GM19328 (cell line): ENCODE measurements around the gene ODC1.
"Not testable (repeated sequence)": the region's sequence is repeated elsewhere in the genome, so short reads cannot be mapped to it uniquely, and the experiment has no call there.

ENCODE experiments used
- ATAC-seq: cut with Tn5 transposase; IDR thresholded peaks from one replicate; pipeline ENCODE4 v1.9.1; 2021; ENCODE audit warnings: mild to moderate bottlenecking, moderate library complexity; ENCODE audit not compliant: unreplicated experiment

ODC1 gene

GRCh38 chr2:10478916-10479315 is 30.8 kb upstream of the ODC1 start:
- no peak for ATAC-seq

GRCh38 chr2:10478298-10478625 is 30.1 kb upstream of the ODC1 start:
- no peak for ATAC-seq

- no peak for ATAC-seq
Measured at GRCh38 chr2:10477443-10478297, 29.5 kb upstream of the ODC1 start.

GRCh38 chr2:10476723-10477442 is 28.8 kb upstream of the ODC1 start:
- no peak for ATAC-seq

- no peak for ATAC-seq
Measured at GRCh38 chr2:10475811-10476660, 27.9 kb upstream of the ODC1 start.

- no peak for ATAC-seq
Measured at GRCh38 chr2:10475221-10475722, 27.1 kb upstream of the ODC1 start.

- no peak for ATAC-seq
Measured at GRCh38 chr2:10473121-10473756, 25.1 kb upstream of the ODC1 start.

- no peak for ATAC-seq
Measured at GRCh38 chr2:10471955-10472354, 23.8 kb upstream of the ODC1 start.

GRCh38 chr2:10471046-10471571 is 23.0 kb upstream of the ODC1 start:
- no peak for ATAC-seq

GRCh38 chr2:10469955-10470608 is 22.0 kb upstream of the ODC1 start:
- ATAC-seq, result no peak

- ATAC-seq, result no peak
Measured at GRCh38 chr2:10469301-10469700, 21.2 kb upstream of the ODC1 start.

GRCh38 chr2:10467401-10467800 is 19.3 kb upstream of the ODC1 start:
- ATAC-seq, result no peak

GRCh38 chr2:10466801-10467200 is 18.7 kb upstream of the ODC1 start:
- ATAC-seq, result no peak

- no peak for ATAC-seq
Measured at GRCh38 chr2:10465910-10466309, 17.8 kb upstream of the ODC1 start.

- no peak for ATAC-seq
Measured at GRCh38 chr2:10462178-10463083, 14.3 kb upstream of the ODC1 start.

- no peak for ATAC-seq
Measured at GRCh38 chr2:10460366-10460796, 12.3 kb upstream of the ODC1 start.

GRCh38 chr2:10457846-10458598 is 9.9 kb upstream of the ODC1 start:
- no peak for ATAC-seq

- not testable (repeated sequence) for ATAC-seq
Measured at GRCh38 chr2:10457195-10457594, 9.1 kb upstream of the ODC1 start.
